GM21360 (cell line): ENCODE results near the gene MOGAT3.
A peak's percentile ranks its signal among the peaks of the same experiment; 100 is the strongest.

Experiments
- ATAC-seq: cut with Tn5 transposase; IDR thresholded peaks from one replicate; pipeline ENCODE4 v1.9.1; 2021; ENCODE audit warnings: mild to moderate bottlenecking, moderate library complexity; ENCODE audit not compliant: unreplicated experiment

The MOGAT3 gene

DNA sequence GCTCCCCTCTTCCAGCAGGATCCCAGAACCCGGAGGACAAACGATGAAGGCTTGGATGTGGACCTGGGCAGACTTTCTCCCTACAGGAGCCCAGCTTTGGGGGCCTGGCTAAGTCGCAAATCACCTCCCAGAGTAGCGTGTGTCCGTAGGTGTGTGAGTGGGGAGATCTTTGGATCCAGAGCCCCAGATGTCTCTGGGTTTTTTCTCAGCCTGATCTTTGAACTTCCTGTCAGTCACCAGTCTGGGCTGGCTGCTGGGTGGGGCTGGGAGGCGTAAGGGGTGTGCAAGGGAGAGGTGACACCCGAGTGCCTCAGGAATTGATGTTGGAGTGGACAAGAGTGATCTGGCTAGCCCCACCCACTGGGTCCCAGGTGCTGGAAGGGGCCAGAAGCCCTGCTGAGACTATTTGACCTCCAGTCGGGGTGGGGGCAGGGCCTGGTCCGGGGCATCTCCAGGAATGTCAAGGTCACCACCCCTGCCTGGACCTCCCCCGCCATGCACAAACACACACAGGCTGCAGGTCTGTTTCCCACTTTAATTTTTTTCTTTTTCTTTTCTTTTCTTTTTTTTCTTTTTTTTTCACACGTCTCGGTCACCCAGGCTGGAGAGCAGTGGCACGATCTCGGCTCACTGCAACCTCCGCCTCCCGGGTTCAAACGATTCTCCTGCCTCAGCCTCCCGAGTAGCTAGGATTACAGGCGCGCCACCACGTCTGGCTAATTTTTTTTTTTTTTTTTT is at the start of gene MOGAT3:
MOGAT3 (minus strand) TSS at position 175 of the 738 bp plus-strand sequence. CDS start 182 bp downstream, outside the sequence.
- no peak for ATAC-seq

DNA sequence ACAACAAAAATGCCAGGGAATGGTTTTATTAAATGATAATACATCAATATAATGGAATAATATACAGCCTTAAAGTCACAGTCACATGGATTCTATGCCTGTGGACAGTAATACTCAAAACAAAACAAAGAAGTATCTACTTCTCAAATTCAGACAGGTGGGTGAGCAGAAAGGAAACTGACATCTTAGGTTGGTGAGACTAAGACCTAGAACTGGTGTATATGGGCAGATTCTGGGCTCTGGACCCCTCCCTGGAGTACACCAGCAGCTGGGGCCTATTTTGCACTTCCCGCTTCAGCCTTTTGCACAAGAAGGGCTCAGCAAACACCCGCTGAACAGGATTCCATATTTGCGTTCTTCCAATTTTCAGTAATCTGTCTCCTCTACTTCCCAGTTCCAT is 49.5 kb upstream of the MOGAT3 start:
- ATAC-seq = no peak

- no peak for ATAC-seq
Observed at GRCh38 chr7:101248276-101248675, 47.4 kb upstream of the MOGAT3 start.

DNA sequence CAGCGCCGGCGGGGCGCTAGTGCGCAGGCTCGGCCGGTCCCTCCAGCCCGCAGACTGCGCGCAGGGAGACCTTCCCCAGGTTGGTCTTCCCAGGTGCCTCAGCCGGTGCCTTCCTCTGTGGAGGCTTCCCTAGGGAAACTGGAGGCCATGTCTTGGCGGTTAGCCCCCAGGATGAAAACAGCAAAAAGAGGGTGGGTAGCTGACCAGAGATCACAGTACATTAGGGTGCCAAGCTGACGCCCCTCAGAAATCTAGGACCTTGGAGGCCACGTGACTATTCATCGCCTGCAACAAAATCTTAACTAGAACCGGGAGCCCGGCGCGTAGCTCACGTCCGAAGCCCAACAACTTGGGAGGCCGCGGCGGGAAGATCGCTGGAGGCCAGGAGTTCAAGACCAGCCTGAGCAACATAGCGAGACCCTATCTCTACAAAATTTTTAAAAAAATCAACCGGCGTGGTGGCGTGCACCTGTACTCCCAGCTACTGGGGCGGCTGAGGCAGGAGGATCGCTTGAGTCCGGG is 44.4 kb upstream of the MOGAT3 start:
- ATAC-seq = no peak

- ATAC-seq = peak; percentile 82
Observed at GRCh38 chr7:101244375-101245146, 43.7 kb upstream of the MOGAT3 start, which contains the start of gene FIS1. FIS1 (minus strand) TSS chr7:101245081; CDS start chr7:101245004, 77 bp downstream.

GRCh38 chr7:101243646-101244374 is 43.0 kb upstream of the MOGAT3 start:
- no peak for ATAC-seq

- ATAC-seq = no peak
Observed at GRCh38 chr7:101241443-101242349, 40.9 kb upstream of the MOGAT3 start.

DNA sequence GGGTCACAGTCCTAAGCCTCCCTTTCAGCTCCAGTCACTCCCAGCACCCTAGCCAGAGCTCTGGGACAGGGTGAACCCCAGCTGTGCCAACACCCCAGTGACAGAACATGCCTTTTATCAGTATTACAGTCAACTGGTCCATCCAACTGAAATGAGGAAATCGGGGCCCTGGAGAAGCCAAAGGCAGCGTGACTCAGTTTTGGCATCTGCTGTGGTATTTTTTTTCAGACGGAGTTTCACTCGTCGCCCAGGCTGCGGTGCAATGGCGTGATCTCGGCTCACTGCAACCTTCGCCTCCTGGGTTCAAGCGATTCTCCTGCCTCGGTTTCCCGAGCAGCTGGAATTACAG is 40.2 kb upstream of the MOGAT3 start:
- ATAC-seq = no peak

DNA sequence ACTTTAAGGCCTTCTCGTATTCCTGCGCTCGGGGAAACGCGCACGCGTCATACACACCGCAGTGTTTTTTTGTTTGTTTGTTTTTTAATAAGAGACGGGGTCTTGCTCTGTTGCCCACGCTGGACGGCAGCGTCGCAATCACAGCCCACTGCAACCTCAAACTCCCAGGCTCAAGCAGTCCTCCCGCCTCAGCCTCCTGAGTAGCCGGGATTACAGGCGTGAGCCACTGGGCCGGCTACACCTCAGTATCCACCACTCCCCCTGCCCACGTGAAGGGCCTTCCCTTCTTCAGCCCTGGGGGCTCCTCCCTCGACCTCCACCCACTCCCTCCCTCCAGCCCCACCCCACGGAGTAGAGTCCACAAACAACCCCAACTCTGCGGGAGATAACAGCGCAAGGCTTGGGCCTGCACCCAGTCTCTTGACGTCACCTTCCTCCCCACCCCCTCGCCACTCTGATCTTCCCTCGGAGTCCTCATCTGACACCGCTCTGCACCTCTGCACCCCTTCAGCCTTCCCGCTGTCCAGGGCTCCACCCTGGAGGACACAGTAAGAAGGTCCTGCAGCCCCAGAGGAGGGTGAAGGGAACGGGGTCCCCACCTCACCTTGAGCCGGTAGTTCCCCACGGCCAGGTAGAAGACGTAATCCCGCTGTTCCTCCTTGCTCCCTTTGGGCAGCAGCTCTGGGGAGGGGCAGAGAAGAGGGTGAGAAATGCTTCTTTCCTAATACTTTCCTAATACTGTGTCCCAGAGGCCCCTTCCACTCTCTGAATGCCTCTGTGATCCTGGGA is 39.6 kb upstream of the MOGAT3 start:
- ATAC-seq = no peak

DNA sequence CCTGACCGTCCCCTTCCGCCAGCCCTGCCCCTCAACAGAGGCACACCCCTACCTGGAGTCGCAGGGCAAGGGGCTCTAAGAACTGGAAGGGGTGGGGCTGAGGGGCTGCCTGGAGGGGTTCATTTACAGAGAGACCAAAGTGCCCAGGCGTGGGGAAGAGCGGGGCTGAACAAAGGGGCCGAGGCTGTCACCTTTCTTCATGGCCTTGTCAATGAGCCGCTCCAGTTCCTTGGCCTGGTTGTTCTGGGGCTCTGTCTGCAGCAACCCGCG is 39.0 kb upstream of the MOGAT3 start:
- no peak for ATAC-seq

GRCh38 chr7:101239191-101239950 is 38.5 kb upstream of the MOGAT3 start:
- ATAC-seq = no peak

DNA sequence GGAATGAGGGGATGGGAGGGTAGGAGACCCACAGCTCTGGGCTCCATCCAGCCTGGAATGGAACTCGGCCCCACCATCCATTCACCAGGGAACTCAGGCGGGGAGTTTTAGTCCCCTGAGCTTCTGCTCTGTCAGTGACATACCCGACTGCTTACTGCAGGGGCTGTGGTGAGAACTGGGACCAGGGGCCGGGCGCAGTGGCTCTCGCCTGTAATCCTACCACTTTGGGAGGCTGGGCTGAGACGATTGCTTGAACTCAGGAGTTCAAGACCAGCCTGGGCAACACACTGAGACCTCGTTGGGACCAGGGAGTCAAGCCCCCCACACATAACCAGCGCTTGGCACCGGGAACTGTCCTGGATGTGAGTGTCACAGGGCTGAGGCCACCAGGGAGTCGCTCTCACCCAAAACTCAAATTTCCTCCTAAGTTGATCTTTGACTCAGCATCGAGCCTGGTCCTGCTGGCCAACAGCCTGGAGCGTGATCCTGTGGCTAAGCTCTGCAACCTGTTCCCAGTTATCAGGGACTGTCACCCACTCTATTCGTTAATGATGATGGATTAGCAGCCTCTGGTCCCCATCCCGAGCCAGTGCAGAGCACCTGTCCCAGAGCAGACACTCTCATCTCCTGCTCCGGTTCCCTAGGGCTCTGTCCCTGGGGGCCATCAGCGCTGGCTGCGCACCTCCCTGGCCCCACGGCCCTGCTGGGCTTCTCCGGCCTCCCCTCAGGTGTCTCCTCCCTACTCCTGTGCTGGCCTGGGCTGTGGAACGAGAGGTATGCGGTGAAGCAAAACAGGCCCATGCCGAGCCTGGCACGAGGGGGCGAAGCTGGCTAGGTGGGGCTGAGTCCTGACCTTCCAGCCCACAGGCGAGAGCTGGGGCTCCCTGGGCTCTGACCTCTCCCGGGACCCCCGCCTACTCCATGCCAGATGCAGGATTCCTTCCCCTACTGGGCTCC is 37.7 kb upstream of the MOGAT3 start:
- ATAC-seq = no peak

- no peak for ATAC-seq
Observed at GRCh38 chr7:101237206-101238067, 36.6 kb upstream of the MOGAT3 start, which contains the start of gene CLDN15. CLDN15 (minus strand) TSS chr7:101237802; CDS start chr7:101237581, 221 bp downstream.

DNA sequence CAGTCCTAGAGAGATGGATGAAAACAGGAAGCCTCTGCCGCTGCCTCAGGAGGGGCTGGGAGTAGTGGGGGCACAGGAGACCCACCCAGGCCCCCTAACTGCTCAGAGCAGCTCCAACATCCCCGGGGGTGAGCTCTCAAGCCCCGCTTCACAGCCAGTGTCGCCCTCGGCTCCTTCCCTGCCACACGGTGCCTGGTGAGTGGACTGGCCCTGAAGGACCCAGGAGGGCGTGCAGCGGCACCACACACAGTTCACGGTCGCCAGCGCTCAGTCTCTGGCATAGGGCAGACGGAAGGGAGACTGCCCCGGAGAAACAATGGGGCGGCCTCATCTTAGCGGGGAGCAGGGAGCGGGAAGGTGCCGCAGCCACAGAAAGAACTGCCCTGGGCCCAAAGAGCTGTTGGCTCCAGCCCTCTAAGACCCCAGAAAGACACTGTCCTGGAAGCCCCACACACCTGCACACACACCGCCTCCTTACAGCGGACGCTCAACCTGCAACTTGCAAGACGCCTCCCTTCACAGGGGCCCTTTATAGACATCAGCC is 35.5 kb upstream of the MOGAT3 start:
- ATAC-seq = no peak

DNA sequence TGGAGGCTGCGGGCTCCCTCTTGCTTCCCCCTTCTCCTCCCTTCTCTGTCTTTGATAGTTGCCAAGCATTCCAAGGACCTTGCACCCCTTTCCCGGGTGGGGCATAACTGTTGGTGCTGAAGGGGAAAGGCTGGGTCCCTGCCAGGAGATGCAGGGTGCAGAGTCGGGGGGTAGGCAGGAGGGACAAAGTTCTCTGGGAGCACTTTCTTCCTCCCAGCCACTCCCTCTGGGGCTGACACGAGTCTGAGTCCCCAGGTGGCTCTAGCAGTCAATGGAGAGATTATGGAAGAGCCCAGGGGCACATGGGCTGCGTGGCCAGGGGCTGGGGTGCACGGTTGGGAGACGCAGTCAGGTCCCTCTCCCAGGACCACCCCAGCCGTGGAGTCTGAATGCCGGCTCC is 34.7 kb upstream of the MOGAT3 start:
- ATAC-seq = no peak

DNA sequence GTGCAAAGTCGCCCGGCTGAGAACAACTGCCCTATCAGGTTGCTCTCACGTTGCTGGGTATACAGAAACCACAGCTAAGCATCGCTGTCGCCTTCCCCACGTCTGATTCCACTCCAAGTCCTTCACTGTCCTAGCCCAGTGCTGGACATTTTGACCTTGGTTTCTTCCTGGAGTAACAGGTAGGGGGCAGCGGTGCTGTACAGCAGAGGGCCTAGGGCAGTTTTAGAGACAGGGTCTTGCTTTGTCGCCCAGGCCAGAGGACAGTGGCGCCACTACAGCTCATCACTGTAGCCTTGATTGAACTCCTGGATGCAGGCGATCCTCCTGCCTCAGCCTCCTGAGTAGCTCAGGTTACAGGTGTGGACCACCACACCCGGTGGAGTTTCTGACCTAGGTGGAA is 34.2 kb upstream of the MOGAT3 start:
- no peak for ATAC-seq

DNA sequence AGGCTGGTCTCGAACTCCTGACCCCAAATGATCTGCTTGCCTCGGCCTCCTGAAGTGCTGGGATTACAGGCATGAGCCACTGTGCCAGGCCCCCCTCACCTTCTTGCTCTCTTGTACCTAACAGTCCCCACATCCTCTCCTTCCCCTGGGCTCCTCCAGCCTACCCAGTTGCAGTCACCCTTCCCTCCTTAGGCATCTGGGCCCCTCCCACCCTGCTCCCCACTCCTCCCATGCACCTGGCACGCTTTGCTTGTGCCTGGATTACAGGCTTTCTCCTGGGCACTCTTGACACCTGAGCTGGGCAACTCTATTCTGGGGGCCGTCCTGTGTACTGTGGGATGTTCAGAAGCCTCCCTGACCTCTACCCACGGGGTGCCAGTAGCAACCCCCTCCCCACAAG is 33.8 kb upstream of the MOGAT3 start:
- ATAC-seq = no peak
